Neuronal stem cell (in vitro differentiated cells): ENCODE data around the gene MTHFD1.

Source experiments
- DNase-seq: peaks from one replicate; pipeline ENCODE4 v3.0.0-alpha.2; 2013; ENCODE audit warnings: low spot score
- H2AFZ ChIP-seq: one replicate; pipeline ENCODE4 v1.6.1; 2013; ENCODE audit warnings: mild to moderate bottlenecking, low read length, inconsistent platforms
- H2AK5ac ChIP-seq: 2 replicates; pipeline ENCODE4 v1.6.1; 2013; ENCODE audit warnings: low read depth, mild to moderate bottlenecking, inconsistent platforms, low read length, moderate library complexity, mixed read lengths
- H2BK120ac ChIP-seq: 2 replicates; pipeline ENCODE4 v1.6.1; 2013; ENCODE audit warnings: low read depth, mild to moderate bottlenecking, inconsistent platforms, low read length, moderate library complexity, mixed read lengths
- H2BK12ac ChIP-seq: one replicate; pipeline ENCODE4 v1.6.1; 2013; ENCODE audit warnings: low read length, inconsistent platforms
- H2BK15ac ChIP-seq: 2 replicates; pipeline ENCODE4 v1.6.1; 2013; ENCODE audit warnings: mild to moderate bottlenecking, low read length, inconsistent platforms, mixed read lengths
- H2BK5ac ChIP-seq: one replicate; pipeline ENCODE4 v1.6.1; 2013; ENCODE audit warnings: inconsistent platforms, mild to moderate bottlenecking, low read length, moderate library complexity
- H3K14ac ChIP-seq: one replicate; pipeline ENCODE4 v1.6.1; 2013; ENCODE audit warnings: low read length, inconsistent platforms
- H3K18ac ChIP-seq: 2 replicates; pipeline ENCODE4 v1.6.1; 2013; ENCODE audit warnings: low read length, inconsistent platforms
- H3K23ac ChIP-seq: 2 replicates; pipeline ENCODE4 v1.6.1; 2013; ENCODE audit warnings: low read depth, mild to moderate bottlenecking, mixed read lengths, low read length, inconsistent platforms; ENCODE audit not compliant: poor library complexity
- H3K27ac ChIP-seq: replicated peaks from 3 replicates; pipeline ENCODE4 v1.5.1; 2013; ENCODE audit warnings: low read length, inconsistent platforms
- H3K27me3 ChIP-seq, 3 experiments: 2 replicates each; pipeline ENCODE4 v1.6.1; 2013; ENCODE audit warnings: low read length in 3 of 3, mild to moderate bottlenecking in 2 of 3, inconsistent platforms in 1 of 3, low read depth in 1 of 3, mixed read lengths in 1 of 3, moderate library complexity in 1 of 3; ENCODE audit not compliant: control insufficient read depth in 3 of 3, insufficient read depth in 3 of 3
- H3K36me3 ChIP-seq, 2 donors: replicated peaks in 1 of 2; 2 replicates each; pipeline ENCODE4 v1.6.1; 2013; ENCODE audit warnings: low read length in 2 of 2; ENCODE audit not compliant: control insufficient read depth in 2 of 2, insufficient read depth in 2 of 2
- H3K4ac ChIP-seq: 2 replicates; pipeline ENCODE4 v1.6.1; 2013; ENCODE audit warnings: inconsistent platforms, mild to moderate bottlenecking, low read length, moderate library complexity
- H3K4me1 ChIP-seq, 2 donors: 1 replicate in 1 of 2; 2 replicates in 1 of 2; pipeline ENCODE4 v1.6.1; 2013; ENCODE audit warnings: low read length in 2 of 2, low read depth in 1 of 2; ENCODE audit not compliant: control insufficient read depth in 2 of 2, insufficient read depth in 1 of 2
- H3K4me2 ChIP-seq: one replicate; pipeline ENCODE4 v1.6.1; 2013; ENCODE audit warnings: mild to moderate bottlenecking, low read length, inconsistent platforms; ENCODE audit not compliant: insufficient read depth, poor library complexity, severe bottlenecking
- H3K4me3 ChIP-seq, 2 donors: 2 replicates each; pipeline ENCODE4 v1.5.1; 2013; ENCODE audit warnings: low read length in 2 of 2, mild to moderate bottlenecking in 2 of 2, inconsistent platforms in 1 of 2, moderate library complexity in 1 of 2
- H3K79me1 ChIP-seq: one replicate; pipeline ENCODE4 v1.6.1; 2013; ENCODE audit warnings: low read depth, mild to moderate bottlenecking, inconsistent platforms, low read length, moderate library complexity
- H3K9ac ChIP-seq: one replicate; pipeline ENCODE4 v1.6.1; 2013; ENCODE audit warnings: mild to moderate bottlenecking, low read depth, low read length, inconsistent platforms; ENCODE audit not compliant: poor library complexity
- H3K9me3 ChIP-seq, 2 donors: replicated peaks in 1 of 2; 2 replicates each; pipeline versions ENCODE3 to v1.6.1; 2013; ENCODE audit warnings: low read length in 2 of 2, mild to moderate bottlenecking in 2 of 2, inconsistent platforms in 1 of 2, low read depth in 1 of 2, mixed read lengths in 1 of 2, moderate library complexity in 1 of 2; ENCODE audit not compliant: control insufficient read depth in 2 of 2, insufficient read depth in 1 of 2
- H4K8ac ChIP-seq: one replicate; pipeline ENCODE4 v1.6.1; 2013; ENCODE audit warnings: low read depth, mild to moderate bottlenecking, inconsistent platforms, low read length, moderate library complexity
- H4K91ac ChIP-seq: one replicate; pipeline ENCODE4 v1.6.1; 2013; ENCODE audit warnings: low read length, low read depth, mild to moderate bottlenecking, inconsistent platforms; ENCODE audit not compliant: poor library complexity
- WGBS, 2 donors: extraction: QIAGEN DNeasy Blood & Tissue Kit; methylation state at CpG; one replicate each; pipeline ENCODE4 v1.1.7; 2013; ENCODE audit warnings: missing lambda C conversion rate in 2 of 2, mixed read lengths in 1 of 2; ENCODE audit not compliant: insufficient read length in 2 of 2, insufficient replicate concordance in 1 of 2; ENCODE audit errors: extremely low coverage in 2 of 2; 5-methylcytosine and 5-hydroxymethylcytosine counted together

The MTHFD1 gene

DNA sequence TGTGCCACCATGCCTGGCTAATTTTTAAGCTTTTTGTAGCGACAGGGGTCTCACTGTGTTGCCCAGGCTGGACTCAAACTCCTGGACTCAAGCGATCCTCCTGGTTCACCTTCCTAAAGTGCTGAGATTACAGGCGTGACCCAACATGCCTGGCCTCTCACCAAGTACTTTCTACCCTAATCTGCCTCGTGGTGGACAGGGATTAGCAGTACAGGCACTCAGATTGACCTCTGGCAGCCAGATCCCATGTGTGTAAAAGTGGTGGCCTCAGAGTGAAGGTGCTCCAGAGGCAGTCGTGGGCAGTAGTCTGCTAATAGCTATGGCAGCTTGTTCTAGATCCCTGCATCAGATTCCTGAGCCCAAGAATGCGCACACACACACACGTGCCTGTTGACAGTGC lies 30.9 kb downstream of the MTHFD1 start:
- Histone ChIP-seq H2BK5ac (no peak overlapping the region), H4K91ac (no peak overlapping the region), H3K27me3 (no peaks in the 10 kb centered on the region), H3K18ac (no peak overlapping the region), H3K4me2 (no peak overlapping the region), H2AFZ (no peak overlapping the region), H3K36me3 (peaks cover 36 to 87% of the 10 kb centered on the region in 2 donors), H2BK15ac (no peak overlapping the region), H3K14ac (no peak overlapping the region), H2AK5ac (no peak overlapping the region), H3K9ac (no peak overlapping the region), H3K4ac (no peak overlapping the region), H3K4me1 (peaks cover 0 to 1% of the 10 kb centered on the region in 2 donors), H2BK12ac (no peak overlapping the region), H3K23ac (no peak overlapping the region), H2BK120ac (no peak overlapping the region), H3K79me1 (no peaks in the 10 kb centered on the region), H4K8ac (no peak overlapping the region), H3K9me3 (no peaks in the 10 kb centered on the region), H3K4me3 (no peak overlapping the region), H3K27ac (no peak overlapping the region)
- no peak for DNase-seq
- WGBS, 2 donors = no CpG with 5 or more reads among the region's 7 CpGs

DNA sequence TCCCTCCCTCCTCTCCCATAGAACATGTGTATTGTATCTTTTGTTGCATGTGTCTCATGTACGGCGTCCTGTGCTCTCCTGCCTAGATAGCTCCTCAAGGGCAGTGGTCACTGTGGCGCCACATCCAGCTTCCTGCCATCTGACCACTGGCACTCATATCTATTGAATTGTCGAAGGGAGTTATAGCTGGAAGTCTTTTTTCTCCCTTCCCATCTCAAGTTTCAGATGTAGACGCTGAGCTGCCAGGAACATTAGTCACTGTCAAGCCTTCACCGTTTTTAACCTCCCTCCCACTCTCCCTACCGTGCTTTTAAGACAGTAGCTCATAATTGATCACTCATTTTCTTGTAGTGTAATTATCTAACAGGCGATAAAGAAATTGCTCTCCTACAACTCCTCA lies 33.0 kb downstream of the MTHFD1 start:
- Histone ChIP-seq H3K9ac (no peak overlapping the region), H3K27me3 (no peaks in the 10 kb centered on the region), H3K4me3 (no peak overlapping the region), H3K36me3 (peaks cover 39 to 89% of the 10 kb centered on the region in 2 donors), H2BK12ac (no peak overlapping the region), H3K18ac (no peak overlapping the region), H3K23ac (no peak overlapping the region), H3K27ac (no peak overlapping the region), H2BK5ac (no peak overlapping the region), H3K4me1 (peaks cover 1 to 3% of the 10 kb centered on the region in 2 donors), H2AFZ (no peak overlapping the region), H4K8ac (no peak overlapping the region), H3K79me1 (no peaks in the 10 kb centered on the region), H2BK120ac (no peak overlapping the region), H4K91ac (no peak overlapping the region), H3K9me3 (no peaks in the 10 kb centered on the region), H3K14ac (no peak overlapping the region), H3K4me2 (no peak overlapping the region), H2BK15ac (no peak overlapping the region), H3K4ac (no peak overlapping the region), H2AK5ac (no peak overlapping the region)
- no CpG with 5 or more reads among the region's 8 CpGs for WGBS, 2 donors
- no peak for DNase-seq

DNA sequence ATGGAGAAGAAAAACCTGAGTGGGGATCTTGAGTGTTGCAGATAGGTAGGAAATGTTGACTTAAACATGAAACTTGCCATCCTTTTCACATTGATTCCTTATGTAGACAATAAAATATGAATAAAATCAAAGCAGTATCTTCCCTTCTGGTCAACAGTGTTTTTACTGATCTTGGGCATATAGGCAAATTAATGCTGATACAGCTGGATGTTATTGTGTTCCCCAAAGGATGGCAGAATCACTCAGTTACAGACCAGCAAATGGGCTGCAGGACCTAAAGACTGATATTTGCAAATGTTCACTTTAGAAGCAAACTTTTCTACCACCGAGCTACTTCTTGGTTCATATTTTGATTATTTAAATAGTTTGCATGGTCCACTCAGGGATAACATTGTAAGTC lies 33.9 kb downstream of the MTHFD1 start:
- H2BK15ac ChIP-seq = no peak overlapping the region
- no peak overlapping the region for H2AFZ ChIP-seq
- WGBS, 2 donors = no CpG with 5 or more reads among the region's 1 CpG
- H2BK5ac ChIP-seq = no peak overlapping the region
- H3K23ac ChIP-seq = no peak overlapping the region
- no peak overlapping the region for H2AK5ac ChIP-seq
- H3K36me3 ChIP-seq = peaks cover 38 to 89% of the 10 kb centered on the region in 2 donors
- peaks cover 1 to 3% of the 10 kb centered on the region in 2 donors for H3K4me1 ChIP-seq
- no peaks in the 10 kb centered on the region for H3K27me3 ChIP-seq
- H3K9ac ChIP-seq = no peak overlapping the region
- H3K4me2 ChIP-seq = no peak overlapping the region
- no peaks in the 10 kb centered on the region for H3K9me3 ChIP-seq
- no peak overlapping the region for H3K18ac ChIP-seq
- H4K8ac ChIP-seq = no peak overlapping the region
- no peak overlapping the region for H2BK12ac ChIP-seq
- H2BK120ac ChIP-seq = no peak overlapping the region
- no peaks in the 10 kb centered on the region for H3K79me1 ChIP-seq
- H3K27ac ChIP-seq = no peak overlapping the region
- no peak overlapping the region for H3K14ac ChIP-seq
- no peak for DNase-seq
- no peak overlapping the region for H3K4me3 ChIP-seq
- no peak overlapping the region for H4K91ac ChIP-seq
- H3K4ac ChIP-seq = no peak overlapping the region

DNA sequence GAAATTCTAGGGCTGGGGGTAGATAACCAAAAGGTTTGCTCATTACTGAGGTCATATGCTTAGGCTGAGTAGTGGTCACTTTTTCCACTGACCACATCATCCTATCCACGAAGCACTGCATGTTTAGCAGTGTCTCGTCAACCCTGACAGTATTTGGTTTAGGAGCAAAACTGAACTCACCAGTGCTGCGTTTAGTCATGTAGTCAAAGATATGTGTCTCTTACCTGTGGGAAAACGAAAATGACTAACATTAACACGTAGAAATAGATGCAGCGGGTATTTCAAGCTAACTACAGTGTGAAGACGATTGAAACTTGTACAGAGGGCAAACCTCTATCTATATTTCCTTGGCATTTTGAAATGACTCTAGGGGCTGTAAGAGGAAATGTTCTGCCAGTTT lies 34.6 kb downstream of the MTHFD1 start:
- H3K23ac ChIP-seq = no peak overlapping the region
- peaks cover 1 to 3% of the 10 kb centered on the region in 2 donors for H3K4me1 ChIP-seq
- no peak overlapping the region for H3K27ac ChIP-seq
- H2AK5ac ChIP-seq = no peak overlapping the region
- H3K9ac ChIP-seq = no peak overlapping the region
- no CpG with 5 or more reads among the region's 7 CpGs for WGBS, 2 donors
- no peak overlapping the region for H2BK12ac ChIP-seq
- DNase-seq = no peak
- no peak overlapping the region for H4K8ac ChIP-seq
- no peak overlapping the region for H3K14ac ChIP-seq
- no peak overlapping the region for H2BK5ac ChIP-seq
- no peak overlapping the region for H3K4me2 ChIP-seq
- no peaks in the 10 kb centered on the region for H3K79me1 ChIP-seq
- no peaks in the 10 kb centered on the region for H3K27me3 ChIP-seq
- H3K9me3 ChIP-seq = no peaks in the 10 kb centered on the region
- H2AFZ ChIP-seq = no peak overlapping the region
- H3K18ac ChIP-seq = no peak overlapping the region
- H3K4ac ChIP-seq = no peak overlapping the region
- no peak overlapping the region for H3K4me3 ChIP-seq
- H2BK15ac ChIP-seq = no peak overlapping the region
- H4K91ac ChIP-seq = no peak overlapping the region
- H2BK120ac ChIP-seq = no peak overlapping the region
- peaks cover 36 to 89% of the 10 kb centered on the region in 2 donors for H3K36me3 ChIP-seq
